ENCODE measurements around the gene SLC35B1.

DNA sequence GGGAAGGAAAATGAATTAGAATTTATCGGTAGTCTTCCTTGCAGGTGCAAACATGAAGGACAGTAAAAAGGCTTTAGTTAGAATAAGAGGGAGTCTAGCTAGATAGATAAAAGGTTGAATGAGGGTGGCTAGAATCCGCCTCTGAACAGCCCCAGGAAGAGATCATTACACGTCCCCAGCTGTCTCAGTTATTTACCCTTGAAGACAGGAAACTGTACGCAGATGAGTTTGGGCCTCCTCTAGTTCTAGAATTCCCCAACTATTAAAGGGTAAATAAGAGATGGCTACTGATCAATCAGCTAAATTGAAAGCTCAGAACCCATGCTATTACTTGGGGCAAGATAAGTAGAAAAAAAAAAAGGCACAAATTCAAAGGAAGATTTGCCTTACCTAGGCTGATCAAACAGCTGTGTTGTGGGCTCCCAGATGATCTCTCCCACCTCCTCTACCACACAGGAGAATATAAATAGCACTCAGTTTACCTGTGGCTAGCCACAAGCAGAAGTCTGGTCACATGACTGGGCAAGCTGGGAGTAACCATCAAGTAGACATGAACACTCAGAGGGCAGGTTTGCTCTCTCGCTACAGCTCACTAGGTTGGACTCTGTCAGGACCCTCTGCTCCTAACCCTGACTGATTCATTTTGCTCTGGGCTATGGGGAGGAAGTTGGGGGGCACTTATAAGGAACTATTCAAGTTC, 39.2 kb upstream of the SLC35B1 start:
- TF ChIP-seq POLR2AphosphoS5 (IDR thresholded peaks at IDR 0.05; ENCODE audit: low read depth, low read length): no peak
- TF ChIP-seq, protein P1, sequence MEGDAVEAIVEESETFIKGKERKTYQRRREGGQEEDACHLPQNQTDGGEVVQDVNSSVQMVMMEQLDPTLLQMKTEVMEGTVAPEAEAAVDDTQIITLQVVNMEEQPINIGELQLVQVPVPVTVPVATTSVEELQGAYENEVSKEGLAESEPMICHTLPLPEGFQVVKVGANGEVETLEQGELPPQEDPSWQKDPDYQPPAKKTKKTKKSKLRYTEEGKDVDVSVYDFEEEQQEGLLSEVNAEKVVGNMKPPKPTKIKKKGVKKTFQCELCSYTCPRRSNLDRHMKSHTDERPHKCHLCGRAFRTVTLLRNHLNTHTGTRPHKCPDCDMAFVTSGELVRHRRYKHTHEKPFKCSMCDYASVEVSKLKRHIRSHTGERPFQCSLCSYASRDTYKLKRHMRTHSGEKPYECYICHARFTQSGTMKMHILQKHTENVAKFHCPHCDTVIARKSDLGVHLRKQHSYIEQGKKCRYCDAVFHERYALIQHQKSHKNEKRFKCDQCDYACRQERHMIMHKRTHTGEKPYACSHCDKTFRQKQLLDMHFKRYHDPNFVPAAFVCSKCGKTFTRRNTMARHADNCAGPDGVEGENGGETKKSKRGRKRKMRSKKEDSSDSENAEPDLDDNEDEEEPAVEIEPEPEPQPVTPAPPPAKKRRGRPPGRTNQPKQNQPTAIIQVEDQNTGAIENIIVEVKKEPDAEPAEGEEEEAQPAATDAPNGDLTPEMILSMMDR (IDR thresholded peaks at IDR 0.05): no peak
- TF ChIP-seq, protein P2, sequence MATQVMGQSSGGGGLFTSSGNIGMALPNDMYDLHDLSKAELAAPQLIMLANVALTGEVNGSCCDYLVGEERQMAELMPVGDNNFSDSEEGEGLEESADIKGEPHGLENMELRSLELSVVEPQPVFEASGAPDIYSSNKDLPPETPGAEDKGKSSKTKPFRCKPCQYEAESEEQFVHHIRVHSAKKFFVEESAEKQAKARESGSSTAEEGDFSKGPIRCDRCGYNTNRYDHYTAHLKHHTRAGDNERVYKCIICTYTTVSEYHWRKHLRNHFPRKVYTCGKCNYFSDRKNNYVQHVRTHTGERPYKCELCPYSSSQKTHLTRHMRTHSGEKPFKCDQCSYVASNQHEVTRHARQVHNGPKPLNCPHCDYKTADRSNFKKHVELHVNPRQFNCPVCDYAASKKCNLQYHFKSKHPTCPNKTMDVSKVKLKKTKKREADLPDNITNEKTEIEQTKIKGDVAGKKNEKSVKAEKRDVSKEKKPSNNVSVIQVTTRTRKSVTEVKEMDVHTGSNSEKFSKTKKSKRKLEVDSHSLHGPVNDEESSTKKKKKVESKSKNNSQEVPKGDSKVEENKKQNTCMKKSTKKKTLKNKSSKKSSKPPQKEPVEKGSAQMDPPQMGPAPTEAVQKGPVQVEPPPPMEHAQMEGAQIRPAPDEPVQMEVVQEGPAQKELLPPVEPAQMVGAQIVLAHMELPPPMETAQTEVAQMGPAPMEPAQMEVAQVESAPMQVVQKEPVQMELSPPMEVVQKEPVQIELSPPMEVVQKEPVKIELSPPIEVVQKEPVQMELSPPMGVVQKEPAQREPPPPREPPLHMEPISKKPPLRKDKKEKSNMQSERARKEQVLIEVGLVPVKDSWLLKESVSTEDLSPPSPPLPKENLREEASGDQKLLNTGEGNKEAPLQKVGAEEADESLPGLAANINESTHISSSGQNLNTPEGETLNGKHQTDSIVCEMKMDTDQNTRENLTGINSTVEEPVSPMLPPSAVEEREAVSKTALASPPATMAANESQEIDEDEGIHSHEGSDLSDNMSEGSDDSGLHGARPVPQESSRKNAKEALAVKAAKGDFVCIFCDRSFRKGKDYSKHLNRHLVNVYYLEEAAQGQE (IDR thresholded peaks at IDR 0.05; ENCODE audit: insufficient read depth in 1 of 2, low read depth in 2 of 2, low read length in 1 of 2): no peak

All from Panc1 (cell line).